ENCODE data around the gene ZNF836. TPM values are rescaled to one million over a fixed set of nuclear protein-coding genes. Genes with fewer than 3 reads are reported as not detected.

ZNF836 gene
- polyA plus RNA-seq, 1 donor: 9.0 TPM

Other genes with a start within 250 kb of the ZNF836 start
- 5.5 TPM for gene ZNF613, start 244.1 kb downstream of the ZNF836 start, polyA plus RNA-seq (ENCODE audit: insufficient read length)
- gene ZNF350, start 184.8 kb downstream of the ZNF836 start, polyA plus RNA-seq (ENCODE audit: insufficient read length): 6.5 TPM
- gene ZNF615, start 163.4 kb downstream of the ZNF836 start, polyA plus RNA-seq (ENCODE audit: insufficient read length): 9.6 TPM
- gene ZNF614, start 143.2 kb downstream of the ZNF836 start, polyA plus RNA-seq (ENCODE audit: insufficient read length): 8.4 TPM
- 10.6 TPM for gene ZNF432, start 122.8 kb downstream of the ZNF836 start, polyA plus RNA-seq (ENCODE audit: insufficient read length)
- 13.0 TPM for gene ZNF841, start 75.9 kb downstream of the ZNF836 start, polyA plus RNA-seq (ENCODE audit: insufficient read length)
- gene ZNF616, start 31.7 kb downstream of the ZNF836 start, polyA plus RNA-seq (ENCODE audit: insufficient read length): 8.4 TPM
- gene PPP2R1A, start 18.4 kb upstream of the ZNF836 start, polyA plus RNA-seq (ENCODE audit: insufficient read length): 332 TPM
- gene ZNF766, start 98.0 kb upstream of the ZNF836 start, polyA plus RNA-seq (ENCODE audit: insufficient read length): 12.2 TPM
- gene ZNF480, start 125.5 kb upstream of the ZNF836 start, polyA plus RNA-seq (ENCODE audit: insufficient read length): 8.9 TPM
- gene ZNF610, start 164.6 kb upstream of the ZNF836 start, polyA plus RNA-seq (ENCODE audit: insufficient read length): 3.7 TPM
- 16.4 TPM for gene ZNF880, start 198.3 kb upstream of the ZNF836 start, polyA plus RNA-seq (ENCODE audit: insufficient read length)
- gene ZNF528, start 226.2 kb upstream of the ZNF836 start, polyA plus RNA-seq (ENCODE audit: insufficient read length): 25.1 TPM